Panc1 (cell line): ENCODE data around the gene CARMIL3. TPM values are rescaled to one million over a fixed set of nuclear protein-coding genes. Genes with fewer than 3 reads are reported as not detected.

Experiments
- ATAC-seq: fragments of 200-7000 bp; cut with Tn5 transposase; 2 replicates; pipeline ENCODE4 v1.9.1; 2020; ENCODE audit warnings: mild to moderate bottlenecking, moderate library complexity
- BruUV-seq: library from RNA; stranded (reverse); fragments of 400-500 nt; replicated peaks from 2 replicates; lab custom pipeline; 2021; lab: Mats Ljungman, UMichigan
- CTCF ChIA-PET: fragments of 300-600 bp; sonication (Branson Sonifier 250); formaldehyde crosslinking; loops from one replicate; lab custom pipeline; 2022; ENCODE audit warnings: antibody characterized with exemption; lab: Charles Lee
- POLR2A ChIA-PET: fragments of 300-600 bp; sonication (Branson Sonifier 250); formaldehyde crosslinking; loops from one replicate; lab custom pipeline; 2022; ENCODE audit warnings: antibody characterized with exemption; lab: Charles Lee
- DNase-seq: peaks from one replicate; pipeline ENCODE4 v3.0.0-alpha.2; 2010; ENCODE audit warnings: low read depth, low spot score
- H3K27ac ChIP-seq: 2 replicates; pipeline ENCODE4 v1.5.1; 2011; ENCODE audit warnings: mild to moderate bottlenecking, low read length, inconsistent platforms
- H3K27me3 ChIP-seq: fragments of 200-500 bp; sonication (Bioruptor generic); 2 replicates; pipeline ENCODE4 v1.6.0; 2014; ENCODE audit warnings: low read length, inconsistent platforms; ENCODE audit not compliant: control insufficient read depth, insufficient read depth
- H3K36me3 ChIP-seq: fragments of 200-500 bp; sonication (Bioruptor generic); 2 replicates; pipeline ENCODE4 v1.5.1; 2014; ENCODE audit warnings: inconsistent platforms, mild to moderate bottlenecking, low read length, moderate library complexity; ENCODE audit not compliant: control insufficient read depth, insufficient read depth
- H3K4me1 ChIP-seq: 2 replicates; pipeline ENCODE4 v1.5.1; 2011; ENCODE audit warnings: inconsistent platforms, mild to moderate bottlenecking, low read length, moderate library complexity; ENCODE audit not compliant: control insufficient read depth, insufficient read depth
- H3K4me3 ChIP-seq, 2 experiments: 2 replicates each; pipeline ENCODE4 v1.5.1; 2011 to 2012; ENCODE audit warnings: low read depth in 2 of 2, low read length in 2 of 2, mild to moderate bottlenecking in 2 of 2, inconsistent platforms in 1 of 2, moderate library complexity in 1 of 2
- H3K9me3 ChIP-seq: fragments of 200-500 bp; sonication (Bioruptor generic); 2 replicates; pipeline ENCODE4 v1.5.1; 2014; ENCODE audit warnings: low read depth, mild to moderate bottlenecking, inconsistent platforms, low read length, moderate library complexity; ENCODE audit not compliant: control insufficient read depth, insufficient read depth
- POLR2AphosphoS5 ChIP-seq: IDR thresholded peaks from 2 replicates; pipeline ENCODE4 v1.6.1; 2012; ENCODE audit warnings: mild to moderate bottlenecking, low read depth, low read length, moderate library complexity
- SIN3A ChIP-seq: IDR thresholded peaks from 2 replicates; pipeline ENCODE4 v1.6.1; 2012; ENCODE audit warnings: low read depth, mild to moderate bottlenecking, low read length, moderate library complexity, borderline replicate concordance; ENCODE audit not compliant: insufficient read depth
- TCF7L2 ChIP-seq: IDR thresholded peaks from 2 replicates; pipeline ENCODE4 v1.6.1; 2011; ENCODE audit warnings: mild to moderate bottlenecking, low read depth, low read length, inconsistent platforms
- in situ Hi-C: cut with HindIII; loops from 2 replicates; pipeline ENCODE4 v1.10.0; 2016; ENCODE audit warnings: low sequenced_read_pairs, low pct_unique_long_range_greater_than_20kb
- intact Hi-C: fragments of 100-400 bp; cut with micrococcal nuclease; formaldehyde crosslinking; loops from one replicate; pipeline ENCODE4 v1.10.0; 2022; ENCODE audit not compliant: unreplicated experiment
- total RNA-seq: library from RNA; stranded (reverse); gene quantifications from one replicate; pipeline ENCODE4 v1.2.1, GENCODE V29; 2021; ENCODE audit not compliant: unreplicated experiment
- TF ChIP-seq, protein P1 (sequence below): fragments of 450-650 bp; IDR thresholded peaks from 2 replicates; pipeline ENCODE4 v1.5.1; 2017; ENCODE audit warnings: mild to moderate bottlenecking
- TF ChIP-seq, protein P2 (sequence below), 2 experiments: IDR thresholded peaks; 2 replicates each; pipeline ENCODE4 v1.6.1; 2011 to 2012; ENCODE audit warnings: low read depth in 2 of 2, control low read depth in 1 of 2, low read length in 1 of 2, mild to moderate bottlenecking in 1 of 2, moderate library complexity in 1 of 2; ENCODE audit not compliant: insufficient read depth in 1 of 2

CARMIL3 gene
- total RNA-seq, 1 experiment from 2014 or later: 0.15 TPM

DNA sequence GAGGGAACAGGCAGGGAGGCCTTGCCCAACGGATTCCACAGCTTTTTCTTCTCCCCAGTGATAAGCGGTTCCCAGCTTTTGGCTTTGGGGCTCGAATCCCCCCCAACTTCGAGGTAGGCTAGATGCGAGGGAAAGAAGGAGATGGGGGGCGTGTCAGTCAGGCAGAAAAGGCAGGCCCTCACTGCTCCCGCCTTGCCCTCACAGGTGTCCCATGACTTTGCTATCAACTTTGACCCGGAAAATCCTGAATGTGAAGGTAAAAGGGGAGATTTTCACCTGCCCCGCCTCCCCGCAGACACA, 24.4 kb downstream of the CARMIL3 start:
- intact Hi-C loops: no loop called here
- POLR2A ChIA-PET: interaction anchor here (0.6 kb wide), 1 partner anchor 506 kb away, joined by 12 read pairs; no protein-coding TSS in a partner anchor
- in situ Hi-C loops: no loop called here

DNA sequence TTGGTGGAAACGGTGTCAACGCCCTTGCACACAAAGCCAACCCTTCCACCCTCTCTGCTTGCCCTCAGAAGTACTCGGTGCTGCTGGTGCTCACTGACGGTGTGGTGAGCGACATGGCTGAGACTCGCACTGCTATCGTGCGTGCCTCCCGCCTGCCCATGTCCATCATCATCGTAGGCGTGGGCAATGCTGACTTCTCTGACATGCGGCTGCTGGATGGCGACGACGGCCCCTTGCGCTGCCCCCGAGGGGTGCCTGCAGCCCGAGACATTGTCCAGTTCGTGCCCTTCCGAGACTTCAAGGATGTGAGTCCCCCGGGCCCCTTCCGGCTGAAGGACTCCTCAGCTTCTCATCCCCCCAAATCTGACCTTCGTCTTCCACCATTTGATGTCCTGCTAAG, 25.3 kb downstream of the CARMIL3 start:
- in situ Hi-C loops (no loop called here), intact Hi-C loops (no loop called here)
- H3K27ac ChIP-seq: no peak overlapping the region
- CTCF ChIA-PET: interaction anchor here (1.1 kb wide), 1 partner anchor 19 kb away, joined by 3 read pairs; no protein-coding TSS in a partner anchor
- no TSS peak for BruUV-seq
- H3K36me3 ChIP-seq: no peaks in the 10 kb centered on the region; the same call in 1 of the 2 replicates
- POLR2A ChIA-PET: no interaction called here
- ATAC-seq: no peak
- no peaks in the 10 kb centered on the region for H3K9me3 ChIP-seq
- no peak for TF ChIP-seq TCF7L2
- TF ChIP-seq, protein P1, sequence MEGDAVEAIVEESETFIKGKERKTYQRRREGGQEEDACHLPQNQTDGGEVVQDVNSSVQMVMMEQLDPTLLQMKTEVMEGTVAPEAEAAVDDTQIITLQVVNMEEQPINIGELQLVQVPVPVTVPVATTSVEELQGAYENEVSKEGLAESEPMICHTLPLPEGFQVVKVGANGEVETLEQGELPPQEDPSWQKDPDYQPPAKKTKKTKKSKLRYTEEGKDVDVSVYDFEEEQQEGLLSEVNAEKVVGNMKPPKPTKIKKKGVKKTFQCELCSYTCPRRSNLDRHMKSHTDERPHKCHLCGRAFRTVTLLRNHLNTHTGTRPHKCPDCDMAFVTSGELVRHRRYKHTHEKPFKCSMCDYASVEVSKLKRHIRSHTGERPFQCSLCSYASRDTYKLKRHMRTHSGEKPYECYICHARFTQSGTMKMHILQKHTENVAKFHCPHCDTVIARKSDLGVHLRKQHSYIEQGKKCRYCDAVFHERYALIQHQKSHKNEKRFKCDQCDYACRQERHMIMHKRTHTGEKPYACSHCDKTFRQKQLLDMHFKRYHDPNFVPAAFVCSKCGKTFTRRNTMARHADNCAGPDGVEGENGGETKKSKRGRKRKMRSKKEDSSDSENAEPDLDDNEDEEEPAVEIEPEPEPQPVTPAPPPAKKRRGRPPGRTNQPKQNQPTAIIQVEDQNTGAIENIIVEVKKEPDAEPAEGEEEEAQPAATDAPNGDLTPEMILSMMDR: no peak
- TF ChIP-seq, protein P2, sequence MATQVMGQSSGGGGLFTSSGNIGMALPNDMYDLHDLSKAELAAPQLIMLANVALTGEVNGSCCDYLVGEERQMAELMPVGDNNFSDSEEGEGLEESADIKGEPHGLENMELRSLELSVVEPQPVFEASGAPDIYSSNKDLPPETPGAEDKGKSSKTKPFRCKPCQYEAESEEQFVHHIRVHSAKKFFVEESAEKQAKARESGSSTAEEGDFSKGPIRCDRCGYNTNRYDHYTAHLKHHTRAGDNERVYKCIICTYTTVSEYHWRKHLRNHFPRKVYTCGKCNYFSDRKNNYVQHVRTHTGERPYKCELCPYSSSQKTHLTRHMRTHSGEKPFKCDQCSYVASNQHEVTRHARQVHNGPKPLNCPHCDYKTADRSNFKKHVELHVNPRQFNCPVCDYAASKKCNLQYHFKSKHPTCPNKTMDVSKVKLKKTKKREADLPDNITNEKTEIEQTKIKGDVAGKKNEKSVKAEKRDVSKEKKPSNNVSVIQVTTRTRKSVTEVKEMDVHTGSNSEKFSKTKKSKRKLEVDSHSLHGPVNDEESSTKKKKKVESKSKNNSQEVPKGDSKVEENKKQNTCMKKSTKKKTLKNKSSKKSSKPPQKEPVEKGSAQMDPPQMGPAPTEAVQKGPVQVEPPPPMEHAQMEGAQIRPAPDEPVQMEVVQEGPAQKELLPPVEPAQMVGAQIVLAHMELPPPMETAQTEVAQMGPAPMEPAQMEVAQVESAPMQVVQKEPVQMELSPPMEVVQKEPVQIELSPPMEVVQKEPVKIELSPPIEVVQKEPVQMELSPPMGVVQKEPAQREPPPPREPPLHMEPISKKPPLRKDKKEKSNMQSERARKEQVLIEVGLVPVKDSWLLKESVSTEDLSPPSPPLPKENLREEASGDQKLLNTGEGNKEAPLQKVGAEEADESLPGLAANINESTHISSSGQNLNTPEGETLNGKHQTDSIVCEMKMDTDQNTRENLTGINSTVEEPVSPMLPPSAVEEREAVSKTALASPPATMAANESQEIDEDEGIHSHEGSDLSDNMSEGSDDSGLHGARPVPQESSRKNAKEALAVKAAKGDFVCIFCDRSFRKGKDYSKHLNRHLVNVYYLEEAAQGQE (IDR thresholded peaks at IDR 0.05; ENCODE audit: insufficient read depth in 1 of 2, low read depth in 2 of 2, low read length in 1 of 2): no peak
- no peak for TF ChIP-seq POLR2AphosphoS5
- no peaks in the 10 kb centered on the region for H3K27me3 ChIP-seq
- H3K4me1 ChIP-seq: peaks cover 9% of the 10 kb centered on the region; the same call in 1 of the 2 replicates
- H3K4me3 ChIP-seq: no peak overlapping the region
- no peak for DNase-seq

More for the DNA sequence above, 24.4 kb downstream of the CARMIL3 start:
- CTCF ChIA-PET: interaction anchor here (1.1 kb wide), 1 partner anchor 18 kb away, joined by 3 read pairs; no protein-coding TSS in a partner anchor
- TF ChIP-seq SIN3A (no peak), TCF7L2 (no peak), POLR2AphosphoS5 (no peak)
- TF ChIP-seq, protein P2 (IDR thresholded peaks at IDR 0.05; ENCODE audit: insufficient read depth in 1 of 2, low read depth in 2 of 2, low read length in 1 of 2): no peak
- TF ChIP-seq, protein P1: no peak
- no peak for ATAC-seq
- no peak overlapping the region for H3K4me3 ChIP-seq
- no TSS peak for BruUV-seq
- H3K27me3 ChIP-seq: no peaks in the 10 kb centered on the region
- peaks cover 9% of the 10 kb centered on the region; the same call in 1 of the 2 replicates for H3K4me1 ChIP-seq
- H3K36me3 ChIP-seq: no peaks in the 10 kb centered on the region; the same call in 1 of the 2 replicates
- no peak overlapping the region for H3K27ac ChIP-seq
- no peak for DNase-seq
- no peaks in the 10 kb centered on the region for H3K9me3 ChIP-seq
